ENCODE results near the gene MT2A.

GRCh38 chr16:56577300-56577625 lies 31.1 kb upstream of the MT2A start:
- TF ChIP-seq, protein P1, sequence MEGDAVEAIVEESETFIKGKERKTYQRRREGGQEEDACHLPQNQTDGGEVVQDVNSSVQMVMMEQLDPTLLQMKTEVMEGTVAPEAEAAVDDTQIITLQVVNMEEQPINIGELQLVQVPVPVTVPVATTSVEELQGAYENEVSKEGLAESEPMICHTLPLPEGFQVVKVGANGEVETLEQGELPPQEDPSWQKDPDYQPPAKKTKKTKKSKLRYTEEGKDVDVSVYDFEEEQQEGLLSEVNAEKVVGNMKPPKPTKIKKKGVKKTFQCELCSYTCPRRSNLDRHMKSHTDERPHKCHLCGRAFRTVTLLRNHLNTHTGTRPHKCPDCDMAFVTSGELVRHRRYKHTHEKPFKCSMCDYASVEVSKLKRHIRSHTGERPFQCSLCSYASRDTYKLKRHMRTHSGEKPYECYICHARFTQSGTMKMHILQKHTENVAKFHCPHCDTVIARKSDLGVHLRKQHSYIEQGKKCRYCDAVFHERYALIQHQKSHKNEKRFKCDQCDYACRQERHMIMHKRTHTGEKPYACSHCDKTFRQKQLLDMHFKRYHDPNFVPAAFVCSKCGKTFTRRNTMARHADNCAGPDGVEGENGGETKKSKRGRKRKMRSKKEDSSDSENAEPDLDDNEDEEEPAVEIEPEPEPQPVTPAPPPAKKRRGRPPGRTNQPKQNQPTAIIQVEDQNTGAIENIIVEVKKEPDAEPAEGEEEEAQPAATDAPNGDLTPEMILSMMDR (IDR thresholded peaks at IDR 0.05) = no peak
- no peak for TF ChIP-seq POLR2A (IDR thresholded peaks at IDR 0.05)
